G401 (cell line): Measurements from ENCODE around the gene C21orf91. TPM values are rescaled to one million over a fixed set of nuclear protein-coding genes. Genes with fewer than 3 reads are reported as not detected.
A peak's percentile ranks its signal among the peaks of the same experiment; 100 is the strongest.

Experiments
- DNase-seq: peaks from one replicate; pipeline ENCODE4 v3.0.0-alpha.2; 2015; ENCODE audit warnings: low spot score
- in situ Hi-C: cut with HindIII; loops from 2 replicates; pipeline ENCODE4 v1.10.0; 2016; ENCODE audit warnings: low sequenced_read_pairs, mixed read lengths
- total RNA-seq: library from RNA; depleted of rRNA; stranded (reverse); fragments of >200 nt; shearing (Covaris generic); gene quantifications from 2 replicates; pipeline ENCODE4 v1.2.3, GENCODE V29; 2014; rRNA removed

C21orf91 gene
- 1.2 and 1.8 TPM in 2 replicates for total RNA-seq

- in situ Hi-C loops, result no loop called here
Measured at GRCh38 chr21:17819114-17819876, at the start of gene C21orf91. TSS of gene C21orf91 (minus strand) at chr21:17819356. CDS start at chr21:17818318, 1,038 bp downstream.

DNA sequence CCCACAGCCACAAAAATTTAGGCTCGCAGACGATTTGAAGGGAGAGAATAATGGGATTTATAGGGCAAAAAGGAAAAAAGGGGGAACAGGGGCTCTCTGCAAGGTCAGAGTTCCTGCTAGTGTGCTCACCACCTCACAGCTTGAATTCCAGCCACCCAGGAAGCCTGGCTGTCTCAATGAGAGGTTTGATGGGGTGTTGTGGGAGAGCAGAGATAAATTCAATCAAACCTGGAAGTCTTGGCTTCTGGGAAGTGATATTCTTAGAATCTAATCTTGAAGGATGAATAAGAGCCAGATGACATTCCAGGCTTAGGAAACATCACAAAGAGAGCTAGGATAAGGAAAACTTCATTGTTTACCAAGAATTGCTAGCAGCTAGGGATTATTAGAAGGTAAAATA, 47.4 kb upstream of the C21orf91 start:
- in situ Hi-C loops, result no loop called here
- DNase-seq, result no peak

More at GRCh38 chr21:17819114-17819876, at the start of gene C21orf91:
- peak; percentile 68 for DNase-seq

GRCh38 chr21:17859661-17860060, 40.5 kb upstream of the C21orf91 start:
- in situ Hi-C loops, result no loop called here
- DNase-seq, result no peak

DNA sequence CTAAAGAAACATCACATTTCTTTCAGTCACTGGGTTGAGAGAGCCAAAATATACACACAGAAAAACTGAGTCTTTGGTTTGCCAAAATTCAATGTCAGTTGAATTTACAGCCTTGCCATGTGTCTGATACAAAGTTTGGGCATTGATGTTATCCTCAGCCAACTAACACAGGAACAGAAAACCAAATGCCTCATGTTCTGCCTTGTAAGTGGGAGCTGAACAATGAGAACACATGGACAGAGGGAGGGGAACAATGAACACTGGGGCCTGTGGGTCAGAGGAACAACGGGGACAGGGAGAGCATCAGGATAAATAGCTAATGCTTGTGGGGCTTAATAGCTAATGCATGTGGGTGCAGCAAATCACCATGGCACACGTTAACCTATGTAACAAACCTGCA, 39.6 kb upstream of the C21orf91 start:
- in situ Hi-C loops, result no loop called here
- DNase-seq, result no peak

GRCh38 chr21:17854745-17855144, 35.6 kb upstream of the C21orf91 start:
- DNase-seq, result no peak
- in situ Hi-C loops, result no loop called here

GRCh38 chr21:17853393-17854275, 34.5 kb upstream of the C21orf91 start:
- no peak for DNase-seq
- in situ Hi-C loops, result no loop called here

DNA sequence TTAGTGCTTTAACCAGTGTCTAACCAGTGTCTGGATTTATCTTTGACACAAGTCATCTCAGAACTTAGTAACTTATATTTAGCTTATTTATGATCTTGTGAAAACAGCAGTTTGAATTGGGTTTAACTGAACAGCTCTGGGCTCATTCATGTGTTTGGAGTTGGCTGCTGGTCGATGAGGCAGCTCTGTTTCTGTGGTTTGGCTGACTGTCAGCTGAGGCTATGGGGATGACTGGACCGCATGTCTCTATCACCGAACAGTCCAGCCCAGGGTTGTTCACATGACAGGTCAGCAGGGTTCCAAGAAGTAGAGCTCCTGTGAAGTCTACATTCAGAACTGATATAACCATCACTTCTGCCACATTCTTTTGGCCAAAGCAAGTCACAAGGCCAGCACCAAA, 29.1 kb upstream of the C21orf91 start:
- no peak for DNase-seq
- in situ Hi-C loops, result no loop called here

- DNase-seq, result no peak
- in situ Hi-C loops, result no loop called here
Measured at GRCh38 chr21:17841103-17841502, 21.9 kb upstream of the C21orf91 start.

DNA sequence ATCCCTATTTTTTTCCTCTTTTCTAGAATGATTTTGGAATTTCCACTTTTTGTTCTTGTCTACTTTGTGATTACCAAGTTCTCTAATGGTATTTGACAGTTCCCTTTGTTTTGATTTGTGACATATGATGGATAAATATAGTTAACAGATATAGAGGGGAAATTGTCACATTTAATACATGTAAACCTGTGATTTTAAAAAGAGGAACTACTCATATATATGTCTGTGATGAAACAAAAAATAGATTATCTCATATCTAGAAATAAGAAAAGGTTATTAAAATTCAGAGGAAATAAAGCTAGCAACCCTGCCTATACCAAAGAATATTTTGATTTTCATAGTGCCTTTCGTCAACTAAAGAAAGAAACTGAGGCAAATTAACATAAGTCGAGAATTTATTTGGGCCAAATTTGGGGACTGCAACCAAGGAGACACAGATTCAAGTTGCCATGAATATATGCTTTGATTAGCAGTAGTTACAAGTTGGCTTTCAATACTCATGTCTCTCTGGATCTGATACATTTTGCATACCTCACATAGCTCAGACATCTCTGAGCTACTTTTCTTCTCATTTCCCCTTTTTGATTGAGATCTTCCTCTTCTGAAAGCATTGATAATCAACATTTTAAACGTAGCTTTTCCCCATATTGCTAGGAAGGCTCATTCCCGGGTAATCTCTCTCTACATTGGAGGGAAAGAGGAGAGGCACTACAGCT, 15.6 kb upstream of the C21orf91 start:
- DNase-seq, result no peak
- in situ Hi-C loops, result no loop called here

DNA sequence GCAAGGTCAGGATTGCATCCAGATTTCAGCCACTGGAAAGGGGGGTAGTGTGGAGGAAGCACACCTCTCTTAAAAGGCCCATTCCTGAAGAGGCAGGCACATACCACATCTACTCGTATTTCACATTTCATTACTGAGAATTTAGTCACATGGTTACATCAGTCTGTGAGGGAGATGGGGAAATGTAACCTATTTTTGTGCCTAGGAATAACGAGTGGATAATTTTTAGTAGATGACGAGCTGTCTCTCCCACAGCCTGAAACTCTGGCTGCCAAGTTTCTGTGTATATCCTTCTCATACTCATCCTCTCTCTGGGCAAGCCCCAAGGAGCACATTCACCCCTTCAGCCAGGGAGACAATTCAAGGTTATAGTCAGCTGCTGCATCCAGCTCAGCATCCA, 10.3 kb upstream of the C21orf91 start:
- in situ Hi-C loops, result no loop called here
- no peak for DNase-seq

DNA sequence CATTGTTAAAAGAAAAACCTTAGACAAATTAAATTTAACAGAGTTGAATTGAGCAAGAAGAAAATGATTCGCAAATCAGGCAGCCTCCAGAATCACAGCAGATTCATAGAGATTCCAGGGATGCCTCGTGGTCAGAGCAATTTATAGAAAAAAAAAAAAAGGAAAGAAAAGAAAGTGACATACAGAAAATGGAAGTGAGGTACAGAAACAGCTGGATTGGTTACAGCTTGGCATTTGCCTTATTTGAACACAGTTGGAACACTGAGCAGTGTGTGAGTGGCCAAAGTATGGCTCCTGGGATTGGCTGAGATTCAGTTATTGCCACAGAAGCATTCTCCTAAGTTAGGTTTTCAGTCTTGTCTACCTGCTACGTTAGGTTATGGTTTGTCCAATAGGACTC, 9.1 kb upstream of the C21orf91 start:
- no peak for DNase-seq
- in situ Hi-C loops, result no loop called here

GRCh38 chr21:17823846-17824245, 4.7 kb upstream of the C21orf91 start:
- DNase-seq, result no peak
- in situ Hi-C loops, result no loop called here

DNA sequence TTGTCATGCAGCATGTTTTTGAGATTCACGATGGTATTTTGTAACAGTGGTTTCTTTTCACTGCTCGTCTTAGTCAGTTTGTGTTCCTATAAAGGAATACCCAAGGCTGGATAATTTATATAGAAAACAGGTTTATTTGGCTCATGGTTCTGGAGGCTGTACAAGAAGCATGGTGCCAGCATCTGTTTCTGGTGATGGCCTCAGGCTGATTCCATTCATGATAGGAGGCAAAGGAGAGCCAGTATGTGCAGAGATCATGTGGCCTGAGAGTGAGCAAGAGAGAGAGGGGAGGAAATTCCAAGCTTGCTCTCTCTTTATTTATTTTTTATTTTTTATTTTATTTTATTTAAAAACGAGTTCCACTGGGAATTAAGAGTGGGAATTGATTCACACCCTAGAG, 2.0 kb upstream of the C21orf91 start:
- DNase-seq, result no peak

DNA sequence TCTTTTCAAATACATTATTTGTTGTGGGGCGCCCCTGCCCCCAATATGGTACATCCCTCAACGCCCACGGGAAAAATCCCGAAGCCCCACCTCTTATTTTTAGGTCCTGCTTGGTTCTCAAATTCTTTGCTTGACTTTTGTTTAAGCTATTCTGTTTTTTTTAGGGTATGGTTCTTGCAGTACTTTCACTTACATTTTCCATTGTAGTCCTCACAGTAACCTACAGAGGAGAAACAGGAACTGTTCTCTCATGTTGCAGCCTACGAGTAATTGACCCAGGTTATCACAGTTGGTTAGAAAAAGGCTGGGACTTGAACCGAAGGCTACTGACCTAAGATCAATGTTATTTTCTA, 697 bp upstream of the C21orf91 start:
- DNase-seq, result no peak
- in situ Hi-C loops, result no loop called here

More for the DNA sequence above, 2.0 kb upstream of the C21orf91 start:
- in situ Hi-C loops, result no loop called here

- DNase-seq, result peak; percentile 36
- in situ Hi-C loops, result no loop called here
Measured at GRCh38 chr21:17818186-17819113, 706 bp downstream of the C21orf91 start.

GRCh38 chr21:17813353-17813752, 5.8 kb downstream of the C21orf91 start:
- in situ Hi-C loops, result no loop called here
- no peak for DNase-seq

GRCh38 chr21:17805966-17806365, 13.2 kb downstream of the C21orf91 start:
- DNase-seq, result no peak
- in situ Hi-C loops, result no loop called here

DNA sequence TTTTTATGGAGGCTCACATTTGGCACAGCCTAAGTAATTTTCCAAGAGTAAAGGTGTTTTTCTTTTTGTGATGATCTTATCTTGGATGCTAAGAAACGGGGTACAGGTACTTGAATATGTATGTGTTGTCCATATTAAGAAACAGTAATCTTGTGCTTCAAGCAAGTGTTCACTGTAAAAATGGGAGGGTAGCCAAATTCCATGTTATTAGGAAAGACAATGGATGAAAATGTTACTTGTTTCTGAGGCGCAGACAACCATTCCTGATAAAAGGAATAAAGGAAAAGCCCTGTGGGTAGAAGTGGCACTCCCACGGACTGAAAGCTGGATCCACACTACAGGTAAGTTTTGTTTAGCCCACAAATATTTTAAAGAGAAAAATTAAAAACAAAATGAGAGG, 15.6 kb downstream of the C21orf91 start:
- in situ Hi-C loops, result no loop called here
- no peak for DNase-seq

DNA sequence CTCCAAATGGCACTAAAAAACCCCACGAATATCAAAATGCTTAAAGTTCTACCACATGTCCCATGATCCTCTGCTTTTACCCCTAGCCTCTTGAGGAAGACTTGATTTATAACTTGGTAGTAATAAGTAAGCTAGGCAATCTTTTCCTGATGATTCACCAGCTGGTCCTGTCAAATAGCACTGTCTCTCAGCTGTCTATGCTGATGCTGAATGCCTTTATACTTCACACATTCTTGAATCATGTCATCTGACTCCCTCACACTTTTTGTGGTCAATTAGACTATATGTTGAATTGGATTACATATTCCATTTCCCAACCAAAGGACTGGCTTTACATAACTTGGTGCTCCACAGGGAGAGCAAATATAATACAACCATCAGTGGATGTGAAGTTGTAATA, 16.6 kb downstream of the C21orf91 start:
- in situ Hi-C loops, result no loop called here
- no peak for DNase-seq
